Activated T-cell treated with anti-CD3 and anti-CD28 coated beads, Interleukin-2, amount 50 U/mL, for 24 hours (primary cell): ENCODE results near the gene USP25.
"Not testable (repeated sequence)": the region's sequence is repeated elsewhere in the genome, so short reads cannot be mapped to it uniquely, and the experiment has no call there.

ENCODE experiments used
- DNase-seq: peaks from one replicate; pipeline ENCODE4 v3.0.0-alpha.2; 2020
- H3K27ac Mint-ChIP-seq: 2 replicates; pipeline ENCODE4 v1.8.0; 2020; ENCODE audit warnings: mild to moderate bottlenecking, mixed read lengths
- H3K27me3 Mint-ChIP-seq: 2 replicates; pipeline ENCODE4 v1.8.0; 2020; ENCODE audit warnings: mixed read lengths
- H3K36me3 Mint-ChIP-seq: 2 replicates; pipeline ENCODE4 v1.8.0; 2020; ENCODE audit warnings: low read depth, mixed read lengths
- H3K4me1 Mint-ChIP-seq: 2 replicates; pipeline ENCODE4 v1.8.0; 2020; ENCODE audit warnings: low read depth, mixed read lengths
- H3K4me3 Mint-ChIP-seq: 2 replicates; pipeline ENCODE4 v1.8.0; 2020; ENCODE audit warnings: mild to moderate bottlenecking, moderate library complexity, mixed read lengths
- H3K9me3 Mint-ChIP-seq: 2 replicates; pipeline ENCODE4 v1.8.0; 2020; ENCODE audit warnings: mixed read lengths

USP25 gene

GRCh38 chr21:15719976-15720375 is 9.8 kb upstream of the USP25 start:
- Mint-ChIP-seq H3K36me3 (no peaks in the 10 kb centered on the region), H3K4me3 (no peak overlapping the region), H3K27me3 (no peaks in the 10 kb centered on the region), H3K9me3 (peaks cover 5% of the 10 kb centered on the region), H3K27ac (no peak overlapping the region), H3K4me1 (no peaks in the 10 kb centered on the region)
- no peak for DNase-seq

GRCh38 chr21:15722591-15723324 is 7.0 kb upstream of the USP25 start:
- Mint-ChIP-seq H3K9me3 (peaks cover 5% of the 10 kb centered on the region), H3K4me3 (no peak overlapping the region), H3K27ac (no peak overlapping the region), H3K36me3 (no peaks in the 10 kb centered on the region), H3K27me3 (no peaks in the 10 kb centered on the region), H3K4me1 (no peaks in the 10 kb centered on the region)
- no peak for DNase-seq

- H3K27me3 Mint-ChIP-seq: peaks cover 4% of the 10 kb centered on the region
- H3K36me3 Mint-ChIP-seq: peaks cover 3% of the 10 kb centered on the region
- H3K4me3 Mint-ChIP-seq: no peak overlapping the region
- peaks cover 5% of the 10 kb centered on the region for H3K9me3 Mint-ChIP-seq
- peaks cover 2% of the 10 kb centered on the region for H3K4me1 Mint-ChIP-seq
- no peak overlapping the region for H3K27ac Mint-ChIP-seq
- no peak for DNase-seq
These were observed 3.8 kb upstream of the USP25 start for GRCh38 chr21:15725949-15726348.

GRCh38 chr21:15728046-15728445 is 1.7 kb upstream of the USP25 start:
- H3K27me3 Mint-ChIP-seq: peaks cover 4% of the 10 kb centered on the region
- no peak for DNase-seq
- H3K4me3 Mint-ChIP-seq: no peak overlapping the region
- H3K9me3 Mint-ChIP-seq: no peaks in the 10 kb centered on the region
- H3K36me3 Mint-ChIP-seq: peaks cover 3% of the 10 kb centered on the region
- peaks cover 17% of the 10 kb centered on the region for H3K4me1 Mint-ChIP-seq
- H3K27ac Mint-ChIP-seq: no peak overlapping the region

GRCh38 chr21:15729346-15729673 is 472 bp upstream of the USP25 start:
- DNase-seq: no peak
- Mint-ChIP-seq H3K27ac (no peak overlapping the region), H3K4me1 (peaks cover 29% of the 10 kb centered on the region), H3K9me3 (no peaks in the 10 kb centered on the region), H3K4me3 (peak overlapping the region; percentile 67), H3K36me3 (peaks cover 3% of the 10 kb centered on the region), H3K27me3 (peaks cover 4% of the 10 kb centered on the region)

- peak overlapping the region; percentile 91 for H3K4me3 Mint-ChIP-seq
- no peaks in the 10 kb centered on the region for H3K9me3 Mint-ChIP-seq
- H3K27ac Mint-ChIP-seq: peak overlapping the region; percentile 93
- peaks cover 6% of the 10 kb centered on the region for H3K36me3 Mint-ChIP-seq
- peak; percentile 68 for DNase-seq
- peaks cover 41% of the 10 kb centered on the region for H3K4me1 Mint-ChIP-seq
- peaks cover 4% of the 10 kb centered on the region for H3K27me3 Mint-ChIP-seq
These were observed 881 bp downstream of the USP25 start for GRCh38 chr21:15730484-15731242.

- peak overlapping the region; percentile 91 for H3K4me3 Mint-ChIP-seq
- H3K27ac Mint-ChIP-seq: peak overlapping the region; percentile 93
- H3K9me3 Mint-ChIP-seq: no peaks in the 10 kb centered on the region
- H3K4me1 Mint-ChIP-seq: peaks cover 46% of the 10 kb centered on the region
- peaks cover 4% of the 10 kb centered on the region for H3K27me3 Mint-ChIP-seq
- DNase-seq: no peak
- H3K36me3 Mint-ChIP-seq: peaks cover 6% of the 10 kb centered on the region
These were observed 1.4 kb downstream of the USP25 start for GRCh38 chr21:15731243-15731613.

- Mint-ChIP-seq H3K36me3 (peaks cover 8% of the 10 kb centered on the region), H3K4me3 (peak overlapping the region; percentile 91), H3K27ac (peak overlapping the region; percentile 90), H3K9me3 (no peaks in the 10 kb centered on the region), H3K27me3 (peaks cover 4% of the 10 kb centered on the region), H3K4me1 (peaks cover 54% of the 10 kb centered on the region)
- no peak for DNase-seq
These were observed 2.7 kb downstream of the USP25 start for GRCh38 chr21:15732290-15732995.

- peaks cover 59% of the 10 kb centered on the region for H3K4me1 Mint-ChIP-seq
- peak overlapping the region; percentile 90 for H3K27ac Mint-ChIP-seq
- DNase-seq: no peak
- H3K4me3 Mint-ChIP-seq: peak overlapping the region; percentile 70
- no peaks in the 10 kb centered on the region for H3K9me3 Mint-ChIP-seq
- peaks cover 4% of the 10 kb centered on the region for H3K27me3 Mint-ChIP-seq
- H3K36me3 Mint-ChIP-seq: peaks cover 12% of the 10 kb centered on the region
These were observed 3.2 kb downstream of the USP25 start for GRCh38 chr21:15732996-15733329.

GRCh38 chr21:15735409-15735808 is 5.6 kb downstream of the USP25 start:
- Mint-ChIP-seq H3K27me3 (no peaks in the 10 kb centered on the region), H3K4me3 (peak overlapping the region; percentile 13), H3K4me1 (peaks cover 81% of the 10 kb centered on the region), H3K9me3 (no peaks in the 10 kb centered on the region), H3K36me3 (peaks cover 15% of the 10 kb centered on the region), H3K27ac (peak overlapping the region; percentile 58)
- DNase-seq: no peak

GRCh38 chr21:15735931-15736330 is 6.1 kb downstream of the USP25 start:
- peaks cover 12% of the 10 kb centered on the region for H3K36me3 Mint-ChIP-seq
- H3K27ac Mint-ChIP-seq: peak overlapping the region; percentile 58
- not testable (repeated sequence) for H3K9me3 Mint-ChIP-seq, DNase-seq, H3K27me3 Mint-ChIP-seq
- H3K4me1 Mint-ChIP-seq: peaks cover 87% of the 10 kb centered on the region
- H3K4me3 Mint-ChIP-seq: peak overlapping the region; percentile 58

GRCh38 chr21:15738779-15739178 is 9.0 kb downstream of the USP25 start:
- not testable (repeated sequence) for DNase-seq, H3K27me3 Mint-ChIP-seq, H3K4me3 Mint-ChIP-seq, H3K9me3 Mint-ChIP-seq
- peaks cover 35% of the 10 kb centered on the region for H3K36me3 Mint-ChIP-seq
- peak overlapping the region; percentile 9 for H3K27ac Mint-ChIP-seq
- peaks cover 88% of the 10 kb centered on the region for H3K4me1 Mint-ChIP-seq

GRCh38 chr21:15740383-15740782 is 10.6 kb downstream of the USP25 start:
- Mint-ChIP-seq H3K4me1 (peaks cover 88% of the 10 kb centered on the region), H3K9me3 (no peaks in the 10 kb centered on the region), H3K27me3 (no peaks in the 10 kb centered on the region), H3K27ac (peak overlapping the region; percentile 7), H3K36me3 (peaks cover 39% of the 10 kb centered on the region), H3K4me3 (no peak overlapping the region)
- no peak for DNase-seq

GRCh38 chr21:15741510-15741909 is 11.7 kb downstream of the USP25 start:
- Mint-ChIP-seq H3K27ac (no peak overlapping the region), H3K4me3 (no peak overlapping the region), H3K27me3 (no peaks in the 10 kb centered on the region), H3K4me1 (peaks cover 83% of the 10 kb centered on the region), H3K36me3 (peaks cover 41% of the 10 kb centered on the region), H3K9me3 (peaks cover 3% of the 10 kb centered on the region)
- DNase-seq: no peak
